ENCODE measurements around the gene ATF7.

DNA sequence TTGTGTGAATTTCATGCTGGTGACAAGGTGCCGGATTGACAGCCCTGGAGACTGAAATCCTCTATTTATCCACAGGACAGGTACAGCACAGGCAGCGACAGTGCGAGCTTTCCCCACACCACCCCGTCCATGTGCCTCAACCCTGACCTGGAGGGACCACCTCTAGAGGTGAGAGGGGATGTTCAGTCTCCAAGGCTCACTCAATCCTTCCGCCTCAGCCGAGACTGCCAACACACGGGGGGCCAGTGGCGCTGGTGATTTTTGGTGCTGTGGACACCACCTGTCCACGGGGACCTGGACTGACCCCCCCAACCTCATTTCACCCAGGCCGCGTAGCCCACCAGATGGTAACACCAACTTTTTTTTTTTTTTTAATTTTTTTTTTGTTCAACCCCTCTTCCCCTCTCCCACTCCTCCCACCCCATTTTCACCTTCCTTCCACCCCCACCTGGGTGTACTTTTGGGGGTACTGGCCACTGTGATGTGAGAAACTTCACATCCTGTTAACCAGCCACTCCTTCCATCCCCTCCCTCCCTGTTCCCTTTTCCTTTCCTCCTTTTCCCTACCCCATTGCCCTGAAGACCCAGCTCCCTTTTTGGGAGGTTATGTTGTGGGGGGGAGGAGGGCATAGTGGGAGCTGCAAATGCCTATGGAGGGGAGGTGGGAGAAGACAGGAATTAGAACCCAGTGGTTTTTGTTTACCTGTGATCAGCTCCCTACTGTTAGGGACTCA, 161.3 kb downstream of the ATF7 start:
- TF ChIP-seq, protein P1, sequence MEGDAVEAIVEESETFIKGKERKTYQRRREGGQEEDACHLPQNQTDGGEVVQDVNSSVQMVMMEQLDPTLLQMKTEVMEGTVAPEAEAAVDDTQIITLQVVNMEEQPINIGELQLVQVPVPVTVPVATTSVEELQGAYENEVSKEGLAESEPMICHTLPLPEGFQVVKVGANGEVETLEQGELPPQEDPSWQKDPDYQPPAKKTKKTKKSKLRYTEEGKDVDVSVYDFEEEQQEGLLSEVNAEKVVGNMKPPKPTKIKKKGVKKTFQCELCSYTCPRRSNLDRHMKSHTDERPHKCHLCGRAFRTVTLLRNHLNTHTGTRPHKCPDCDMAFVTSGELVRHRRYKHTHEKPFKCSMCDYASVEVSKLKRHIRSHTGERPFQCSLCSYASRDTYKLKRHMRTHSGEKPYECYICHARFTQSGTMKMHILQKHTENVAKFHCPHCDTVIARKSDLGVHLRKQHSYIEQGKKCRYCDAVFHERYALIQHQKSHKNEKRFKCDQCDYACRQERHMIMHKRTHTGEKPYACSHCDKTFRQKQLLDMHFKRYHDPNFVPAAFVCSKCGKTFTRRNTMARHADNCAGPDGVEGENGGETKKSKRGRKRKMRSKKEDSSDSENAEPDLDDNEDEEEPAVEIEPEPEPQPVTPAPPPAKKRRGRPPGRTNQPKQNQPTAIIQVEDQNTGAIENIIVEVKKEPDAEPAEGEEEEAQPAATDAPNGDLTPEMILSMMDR (IDR thresholded peaks at IDR 0.05): no peak
- TF ChIP-seq POLR2A (IDR thresholded peaks at IDR 0.05): no peak
- TF ChIP-seq POLR2AphosphoS5 (IDR thresholded peaks at IDR 0.05): no peak
- no peak for TF ChIP-seq EP300 (IDR thresholded peaks at IDR 0.05; ENCODE audit: low read depth)
